A673 (cell line): Measurements from ENCODE around the gene SCUBE1.

Experiments
- EZH2 ChIP-seq: fragments of 200-600 bp; sonication (generic); IDR thresholded peaks from 2 replicates; pipeline ENCODE4 v1.6.1; 2017; ENCODE audit warnings: borderline replicate concordance, low read depth, mild to moderate bottlenecking, mixed read lengths, antibody characterized with exemption, low read length; ENCODE audit not compliant: poor library complexity, severe bottlenecking
- TF ChIP-seq, protein P1 (sequence below): fragments of 300-800, 200-600 bp; sonication (generic); conservative IDR thresholded peaks from 2 replicates; pipeline ENCODE4 v1.5.1; 2017; ENCODE audit warnings: low read depth, mild to moderate bottlenecking, antibody characterized with exemption, low read length, moderate library complexity, mixed read lengths

DNA sequence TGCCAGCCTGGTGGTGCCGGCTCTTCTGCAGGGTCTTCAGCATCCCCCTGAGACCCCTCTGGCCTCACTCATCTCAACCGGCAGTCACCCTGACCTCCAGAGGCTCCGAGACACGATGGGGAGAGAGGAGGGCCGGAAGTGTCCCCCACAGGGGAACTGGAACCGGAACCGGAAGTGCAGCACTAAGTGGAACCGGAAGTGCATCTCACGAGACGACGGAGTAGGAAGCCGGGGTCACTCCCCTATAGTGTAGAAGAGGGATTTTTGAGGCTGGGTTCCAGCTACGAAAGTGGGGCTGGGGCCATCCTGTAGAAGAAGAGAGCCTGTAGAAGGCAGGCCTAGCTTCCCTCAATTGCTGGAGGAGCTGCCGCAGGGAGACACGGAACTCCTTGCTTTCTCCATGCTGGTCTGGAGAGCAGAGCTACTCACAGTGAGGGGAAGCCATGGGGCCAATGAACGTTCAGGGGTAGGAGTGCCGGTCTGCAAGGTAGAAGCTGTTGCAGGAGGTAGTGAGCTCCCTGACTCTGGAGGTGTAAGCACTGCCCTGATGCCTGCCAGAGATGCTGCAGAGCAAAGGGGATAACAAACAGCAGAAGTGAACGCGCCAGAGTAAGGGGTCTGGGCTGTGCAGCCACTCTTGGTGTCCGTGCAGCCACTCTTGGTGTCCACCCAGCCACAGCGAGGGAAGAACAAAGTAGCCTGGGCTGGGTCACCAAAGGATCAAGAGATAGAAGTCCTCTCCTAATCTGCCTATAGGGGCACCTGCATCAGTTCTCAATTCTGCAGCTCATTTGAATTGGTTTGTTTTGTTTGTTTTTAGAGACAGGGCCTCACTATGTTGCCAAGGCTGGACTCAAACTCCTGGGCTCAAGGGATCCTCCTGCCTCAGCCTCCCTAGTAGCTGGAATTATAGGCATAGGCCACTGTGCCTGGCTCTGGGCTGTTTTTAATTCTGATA is 21.9 kb downstream of the SCUBE1 start:
- no peak for TF ChIP-seq EZH2
- TF ChIP-seq, protein P1, sequence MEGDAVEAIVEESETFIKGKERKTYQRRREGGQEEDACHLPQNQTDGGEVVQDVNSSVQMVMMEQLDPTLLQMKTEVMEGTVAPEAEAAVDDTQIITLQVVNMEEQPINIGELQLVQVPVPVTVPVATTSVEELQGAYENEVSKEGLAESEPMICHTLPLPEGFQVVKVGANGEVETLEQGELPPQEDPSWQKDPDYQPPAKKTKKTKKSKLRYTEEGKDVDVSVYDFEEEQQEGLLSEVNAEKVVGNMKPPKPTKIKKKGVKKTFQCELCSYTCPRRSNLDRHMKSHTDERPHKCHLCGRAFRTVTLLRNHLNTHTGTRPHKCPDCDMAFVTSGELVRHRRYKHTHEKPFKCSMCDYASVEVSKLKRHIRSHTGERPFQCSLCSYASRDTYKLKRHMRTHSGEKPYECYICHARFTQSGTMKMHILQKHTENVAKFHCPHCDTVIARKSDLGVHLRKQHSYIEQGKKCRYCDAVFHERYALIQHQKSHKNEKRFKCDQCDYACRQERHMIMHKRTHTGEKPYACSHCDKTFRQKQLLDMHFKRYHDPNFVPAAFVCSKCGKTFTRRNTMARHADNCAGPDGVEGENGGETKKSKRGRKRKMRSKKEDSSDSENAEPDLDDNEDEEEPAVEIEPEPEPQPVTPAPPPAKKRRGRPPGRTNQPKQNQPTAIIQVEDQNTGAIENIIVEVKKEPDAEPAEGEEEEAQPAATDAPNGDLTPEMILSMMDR = no peak
